ENCODE data around the gene SDHB. TPM values are rescaled to one million over a fixed set of nuclear protein-coding genes. Genes with fewer than 3 reads are reported as not detected.

Gene SDHB
- total RNA-seq, 2 donors from 2014 or later: 93.0 to 113 TPM

DNA sequence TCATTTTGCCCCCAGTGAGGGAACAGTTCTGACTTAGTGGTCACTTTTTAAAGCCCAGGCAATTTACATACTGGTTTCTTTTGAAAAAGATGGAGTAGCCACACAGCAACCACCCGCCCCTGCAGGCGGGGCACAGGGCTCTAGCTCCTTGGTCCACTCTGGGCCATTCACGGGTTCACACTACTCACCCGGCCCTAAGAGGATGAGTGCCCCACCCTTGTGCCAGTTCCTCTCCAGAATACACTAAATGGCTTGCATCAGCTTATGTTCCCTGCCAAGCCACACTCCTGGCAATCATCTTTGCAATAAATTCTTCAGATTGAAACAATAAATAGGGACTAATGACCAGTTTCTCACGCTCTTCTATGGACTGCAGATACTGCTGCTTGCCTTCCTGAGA lies 26.4 kb downstream of the SDHB start:
- no peaks in the 10 kb centered on the region for H3K9me3 ChIP-seq
- H3K27me3 ChIP-seq (replicated peaks; ENCODE audit: insufficient read depth): no peaks in the 10 kb centered on the region
- H3K36me3 ChIP-seq: peaks cover 3 to 8% of the 10 kb centered on the region in 2 donors
- H3K27ac ChIP-seq: peak overlapping the region in 1 of 2 donors; percentile 19
- 56% methylated on average over 5 of the region's 5 CpGs for WGBS
- H3K4me1 ChIP-seq (replicated peaks): peaks cover 11% of the 10 kb centered on the region
- TF ChIP-seq POLR2AphosphoS5 (IDR thresholded peaks at IDR 0.05) (peak; percentile 44), POLR2A (IDR thresholded peaks at IDR 0.05) (no peak)
- intact Hi-C loops (cut with DNase I): no loop called here
- DNase-seq (ENCODE audit: low spot score): peak; percentile 55
- no peak overlapping the region for H3K4me3 ChIP-seq

DNA sequence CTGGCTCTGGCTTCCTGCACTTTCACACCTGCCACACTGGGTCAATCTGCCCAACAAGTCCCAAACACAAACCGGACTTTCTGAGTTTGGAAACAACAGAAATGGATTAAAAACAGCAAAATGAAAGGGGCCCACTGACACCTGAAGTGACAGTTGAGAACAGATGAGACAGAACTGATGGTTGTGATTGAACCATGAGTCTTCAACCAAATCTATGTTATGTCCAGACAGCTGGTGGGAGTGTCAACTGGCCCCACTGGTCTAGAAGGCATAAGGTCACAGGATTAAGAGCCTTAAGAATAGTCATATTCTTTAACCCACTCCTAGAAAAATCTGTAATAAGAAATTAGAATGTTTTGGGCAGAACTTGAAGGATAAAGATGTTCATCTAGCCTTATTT lies 29.1 kb downstream of the SDHB start:
- no peak overlapping the region for H3K4me3 ChIP-seq
- 100% methylated on average over 1 of the region's 1 CpG for WGBS
- peaks cover 11% of the 10 kb centered on the region for H3K4me1 ChIP-seq (replicated peaks)
- intact Hi-C loops (cut with DNase I): no loop called here
- peaks cover 9 to 15% of the 10 kb centered on the region in 2 donors for H3K36me3 ChIP-seq
- H3K9me3 ChIP-seq: no peaks in the 10 kb centered on the region
- no peak for TF ChIP-seq POLR2AphosphoS5 (IDR thresholded peaks at IDR 0.05)
- TF ChIP-seq POLR2A (IDR thresholded peaks at IDR 0.05): no peak
- TF ChIP-seq, protein P1, sequence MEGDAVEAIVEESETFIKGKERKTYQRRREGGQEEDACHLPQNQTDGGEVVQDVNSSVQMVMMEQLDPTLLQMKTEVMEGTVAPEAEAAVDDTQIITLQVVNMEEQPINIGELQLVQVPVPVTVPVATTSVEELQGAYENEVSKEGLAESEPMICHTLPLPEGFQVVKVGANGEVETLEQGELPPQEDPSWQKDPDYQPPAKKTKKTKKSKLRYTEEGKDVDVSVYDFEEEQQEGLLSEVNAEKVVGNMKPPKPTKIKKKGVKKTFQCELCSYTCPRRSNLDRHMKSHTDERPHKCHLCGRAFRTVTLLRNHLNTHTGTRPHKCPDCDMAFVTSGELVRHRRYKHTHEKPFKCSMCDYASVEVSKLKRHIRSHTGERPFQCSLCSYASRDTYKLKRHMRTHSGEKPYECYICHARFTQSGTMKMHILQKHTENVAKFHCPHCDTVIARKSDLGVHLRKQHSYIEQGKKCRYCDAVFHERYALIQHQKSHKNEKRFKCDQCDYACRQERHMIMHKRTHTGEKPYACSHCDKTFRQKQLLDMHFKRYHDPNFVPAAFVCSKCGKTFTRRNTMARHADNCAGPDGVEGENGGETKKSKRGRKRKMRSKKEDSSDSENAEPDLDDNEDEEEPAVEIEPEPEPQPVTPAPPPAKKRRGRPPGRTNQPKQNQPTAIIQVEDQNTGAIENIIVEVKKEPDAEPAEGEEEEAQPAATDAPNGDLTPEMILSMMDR (IDR thresholded peaks at IDR 0.05): no peak
- DNase-seq (ENCODE audit: low spot score): no peak
- H3K27ac ChIP-seq: no peak overlapping the region
- H3K27me3 ChIP-seq (replicated peaks; ENCODE audit: insufficient read depth): no peaks in the 10 kb centered on the region

DNA sequence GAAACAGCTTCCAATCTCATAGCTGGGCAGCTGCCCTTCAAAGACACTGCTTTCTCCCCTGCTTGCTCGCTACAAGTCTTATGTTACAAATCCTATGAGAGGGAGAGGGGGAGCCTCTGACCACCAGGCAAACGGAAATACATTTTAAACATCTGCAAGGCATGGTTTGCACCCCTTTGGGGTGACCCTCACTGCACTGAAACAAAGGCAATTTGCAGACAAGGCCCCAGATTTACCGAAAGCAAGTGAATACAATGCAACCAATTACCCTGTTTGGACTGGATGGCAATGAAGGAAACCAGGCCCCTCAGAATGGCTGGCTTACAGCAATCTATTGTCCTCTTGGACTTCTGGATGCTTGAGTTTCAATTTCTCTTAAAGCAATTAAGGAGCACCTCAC lies 30.3 kb downstream of the SDHB start:
- intact Hi-C loops (cut with DNase I): no loop called here
- Histone ChIP-seq H3K36me3 (peaks cover 9 to 15% of the 10 kb centered on the region in 2 donors), H3K4me1 (replicated peaks) (peaks cover 11% of the 10 kb centered on the region), H3K4me3 (no peak overlapping the region), H3K27ac (no peak overlapping the region), H3K27me3 (replicated peaks; ENCODE audit: insufficient read depth) (no peaks in the 10 kb centered on the region), H3K9me3 (no peaks in the 10 kb centered on the region)
- no peak for DNase-seq (ENCODE audit: low spot score)
- TF ChIP-seq POLR2A (IDR thresholded peaks at IDR 0.05): no peak
- TF ChIP-seq, protein P1 (IDR thresholded peaks at IDR 0.05): no peak
- no peak for TF ChIP-seq POLR2AphosphoS5 (IDR thresholded peaks at IDR 0.05)
- WGBS: 83% methylated on average over 3 of the region's 3 CpGs

DNA sequence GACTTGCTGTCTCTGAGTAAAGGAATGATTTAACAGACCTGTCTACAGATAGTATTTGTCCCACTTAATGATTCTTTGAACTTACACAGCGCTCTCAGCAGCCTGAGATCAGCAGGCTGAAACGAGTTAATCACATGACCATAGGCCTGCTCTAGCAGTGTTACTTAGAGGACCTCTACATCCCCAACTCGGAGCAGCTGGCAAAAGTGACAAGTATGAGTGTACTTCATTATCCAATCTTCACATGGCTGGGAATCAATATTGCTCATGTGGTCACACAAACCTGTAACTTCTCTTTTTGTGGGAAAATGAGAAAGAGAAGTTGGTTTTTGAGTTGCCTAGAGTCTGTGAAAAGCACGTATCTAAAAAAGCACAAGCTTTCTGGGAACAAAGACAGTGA lies 30.7 kb downstream of the SDHB start:
- 59% methylated on average over 4 of the region's 4 CpGs for WGBS
- H3K36me3 ChIP-seq: peaks cover 9 to 15% of the 10 kb centered on the region in 2 donors
- no peak overlapping the region for H3K4me3 ChIP-seq

DNA sequence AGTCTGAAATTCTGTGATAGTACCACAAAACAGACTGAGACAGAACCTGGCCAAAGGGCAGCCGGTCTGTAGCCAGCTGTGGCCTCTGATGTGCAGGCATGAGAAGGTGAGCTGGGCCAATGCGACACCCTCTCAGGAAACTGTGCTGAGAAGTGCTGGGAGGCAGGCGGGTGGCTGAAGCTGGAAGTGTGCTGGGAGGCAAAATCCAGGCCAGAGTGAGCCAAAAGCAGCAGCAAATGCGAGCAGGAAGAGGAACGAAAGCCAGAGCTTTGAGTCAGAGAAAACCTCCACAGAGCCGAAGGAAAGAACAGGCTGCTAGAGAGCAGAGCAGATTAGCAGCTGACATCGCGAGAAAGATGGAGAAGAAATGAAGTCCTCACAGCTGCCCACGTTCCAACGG lies 31.9 kb downstream of the SDHB start:
- no peak for TF ChIP-seq POLR2AphosphoS5 (IDR thresholded peaks at IDR 0.05)
- TF ChIP-seq, protein P1 (IDR thresholded peaks at IDR 0.05): no peak
- no peak for TF ChIP-seq POLR2A (IDR thresholded peaks at IDR 0.05)
- Histone ChIP-seq H3K9me3 (no peaks in the 10 kb centered on the region), H3K27ac (no peak overlapping the region), H3K36me3 (peaks cover 9 to 15% of the 10 kb centered on the region in 2 donors), H3K4me1 (replicated peaks) (no peaks in the 10 kb centered on the region), H3K27me3 (replicated peaks; ENCODE audit: insufficient read depth) (no peaks in the 10 kb centered on the region), H3K4me3 (no peak overlapping the region)
- 95% methylated on average over 10 of the region's 10 CpGs for WGBS
- no peak for DNase-seq (ENCODE audit: low spot score)
- intact Hi-C loops (cut with DNase I): no loop called here

More for the DNA sequence above, 30.7 kb downstream of the SDHB start:
- DNase-seq (ENCODE audit: low spot score): no peak
- Histone ChIP-seq H3K4me1 (replicated peaks) (peaks cover 10% of the 10 kb centered on the region), H3K27ac (no peak overlapping the region), H3K9me3 (no peaks in the 10 kb centered on the region), H3K27me3 (replicated peaks; ENCODE audit: insufficient read depth) (no peaks in the 10 kb centered on the region)
- intact Hi-C loops (cut with DNase I): no loop called here
- TF ChIP-seq POLR2AphosphoS5 (IDR thresholded peaks at IDR 0.05): no peak
- TF ChIP-seq, protein P1 (IDR thresholded peaks at IDR 0.05): no peak
- no peak for TF ChIP-seq POLR2A (IDR thresholded peaks at IDR 0.05)

All from prostate gland (tissue), 2 donors.